WTC11 (cell line): ENCODE data around the gene RD3L.

Experiments used
- ATF2 ChIP-seq: sonication (generic); formaldehyde crosslinking; IDR thresholded peaks from 2 replicates; pipeline ENCODE4 v1.8.1; 2022; ENCODE audit warnings: low read depth, missing genetic modification reagents, borderline replicate concordance
- CTCF ChIP-seq: fragments of 200-600 bp; IDR thresholded peaks from 2 replicates; pipeline ENCODE4 v1.8.0; 2022; ENCODE audit warnings: antibody characterized with exemption
- NR2C2 ChIP-seq: sonication (generic); formaldehyde crosslinking; IDR thresholded peaks from 2 replicates; pipeline ENCODE4 v1.8.0; 2022; ENCODE audit warnings: mild to moderate bottlenecking, missing genetic modification reagents
- ZNF232 ChIP-seq: sonication (generic); formaldehyde crosslinking; IDR thresholded peaks from 2 replicates; pipeline ENCODE4 v1.8.0; 2022; ENCODE audit warnings: mild to moderate bottlenecking, missing genetic modification reagents

GRCh38 chr14:103894723-103895059, 47.6 kb downstream of the RD3L start:
- TF ChIP-seq CTCF (no peak), ATF2 (CRISPR knock-in tag) (no peak), NR2C2 (CRISPR knock-in tag) (no peak), ZNF232 (no peak)
